Measurements from ENCODE around the gene FCAMR. TPM values are rescaled to one million over a fixed set of nuclear protein-coding genes. Genes with fewer than 3 reads are reported as not detected.
A peak's percentile ranks its signal among the peaks of the same experiment; 100 is the strongest.

Gene FCAMR
- total RNA-seq, 1 experiment from 2014 or later, result not detected

GRCh38 chr1:206985162-206985749 is 15.0 kb upstream of the FCAMR start:
- H3K4me1 ChIP-seq (ENCODE audit: insufficient read depth, low read length, poor library complexity, severe bottlenecking), result no peaks in the 10 kb centered on the region

GRCh38 chr1:206982216-206982615 is 12.0 kb upstream of the FCAMR start:
- POLR2A ChIA-PET (ENCODE audit: low non-redundant PET), result no interaction called here
- no peaks in the 10 kb centered on the region for H3K4me1 ChIP-seq (ENCODE audit: insufficient read depth, low read length, poor library complexity, severe bottlenecking)
- no peak overlapping the region for H3K27ac ChIP-seq (ENCODE audit: low read depth, low read length, poor library complexity, severe bottlenecking)
- TF ChIP-seq CTCF (conservative IDR thresholded peaks at IDR 0.05; ENCODE audit: low read depth, low read length), result peak; percentile 56
- no peak for TF ChIP-seq EZH2 (IDR thresholded peaks at IDR 0.05; ENCODE audit: borderline replicate concordance, low read depth, low read length, poor library complexity, severe bottlenecking)
- CTCF ChIA-PET, result interaction anchor here (1.0 to 1.2 kb wide), 2 partner anchors 70 to 503 kb away, joined by 3 to 4 read pairs; no protein-coding TSS in a partner anchor
- peak; percentile 31 for DNase-seq (ENCODE audit: low spot score)
- H3K4me3 ChIP-seq (ENCODE audit: low read depth, low read length, poor library complexity, severe bottlenecking), result no peak overlapping the region
- no TSS peak for BruUV-seq (replicated peaks)
- intact Hi-C loops (cut with micrococcal nuclease; ENCODE audit: unreplicated experiment), result loop anchor here (10.0 kb wide), 2 partner anchors 347 to 507 kb away; partner anchors contain the start of genes DYRK3 and IKBKE
- no peaks in the 10 kb centered on the region for H3K36me3 ChIP-seq (ENCODE audit: insufficient read depth, low read length, poor library complexity, severe bottlenecking)
- H3K27me3 ChIP-seq (replicated peaks; ENCODE audit: insufficient read depth, low read depth, low read length, poor library complexity), result peaks cover 53% of the 10 kb centered on the region
- no peaks in the 10 kb centered on the region for H3K9me3 ChIP-seq (ENCODE audit: low read depth, low read length, poor library complexity, severe bottlenecking)

More at GRCh38 chr1:206985162-206985749, 15.0 kb upstream of the FCAMR start:
- no peak for DNase-seq (ENCODE audit: low spot score)
- no peak overlapping the region for H3K4me3 ChIP-seq (ENCODE audit: low read depth, low read length, poor library complexity, severe bottlenecking)
- intact Hi-C loops (cut with micrococcal nuclease; ENCODE audit: unreplicated experiment), result loop anchor here (10.0 kb wide), 2 partner anchors 350 to 510 kb away; partner anchors contain the start of genes DYRK3 and IKBKE
- TF ChIP-seq CTCF (conservative IDR thresholded peaks at IDR 0.05; ENCODE audit: low read depth, low read length) (no peak), EZH2 (IDR thresholded peaks at IDR 0.05; ENCODE audit: borderline replicate concordance, low read depth, low read length, poor library complexity, severe bottlenecking) (no peak)
- H3K27me3 ChIP-seq (replicated peaks; ENCODE audit: insufficient read depth, low read depth, low read length, poor library complexity), result peaks cover 65% of the 10 kb centered on the region
- ChIA-PET CTCF (no interaction called here), POLR2A (ENCODE audit: low non-redundant PET) (no interaction called here)
- no peak overlapping the region for H3K27ac ChIP-seq (ENCODE audit: low read depth, low read length, poor library complexity, severe bottlenecking)
- H3K9me3 ChIP-seq (ENCODE audit: low read depth, low read length, poor library complexity, severe bottlenecking), result no peaks in the 10 kb centered on the region
- H3K36me3 ChIP-seq (ENCODE audit: insufficient read depth, low read length, poor library complexity, severe bottlenecking), result no peaks in the 10 kb centered on the region
- BruUV-seq (replicated peaks), result no TSS peak

GRCh38 chr1:206979379-206980043 is 9.3 kb upstream of the FCAMR start:
- H3K4me3 ChIP-seq (ENCODE audit: low read depth, low read length, poor library complexity, severe bottlenecking), result no peak overlapping the region
- POLR2A ChIA-PET (ENCODE audit: low non-redundant PET), result no interaction called here
- peak; percentile 59 for TF ChIP-seq CTCF (conservative IDR thresholded peaks at IDR 0.05; ENCODE audit: low read depth, low read length)
- no peak for TF ChIP-seq EZH2 (IDR thresholded peaks at IDR 0.05; ENCODE audit: borderline replicate concordance, low read depth, low read length, poor library complexity, severe bottlenecking)
- DNase-seq (ENCODE audit: low spot score), result peak; percentile 9
- no peaks in the 10 kb centered on the region for H3K36me3 ChIP-seq (ENCODE audit: insufficient read depth, low read length, poor library complexity, severe bottlenecking)
- CTCF ChIA-PET, result no interaction called here
- peaks cover 28% of the 10 kb centered on the region for H3K27me3 ChIP-seq (replicated peaks; ENCODE audit: insufficient read depth, low read depth, low read length, poor library complexity)
- no peaks in the 10 kb centered on the region for H3K9me3 ChIP-seq (ENCODE audit: low read depth, low read length, poor library complexity, severe bottlenecking)
- intact Hi-C loops (cut with micrococcal nuclease; ENCODE audit: unreplicated experiment), result loop anchor here (10.0 kb wide), 2 partner anchors 345 to 505 kb away; partner anchors contain the start of genes DYRK3 and IKBKE
- H3K27ac ChIP-seq (ENCODE audit: low read depth, low read length, poor library complexity, severe bottlenecking), result no peak overlapping the region
- BruUV-seq (replicated peaks), result no TSS peak
- H3K4me1 ChIP-seq (ENCODE audit: insufficient read depth, low read length, poor library complexity, severe bottlenecking), result no peaks in the 10 kb centered on the region

Measured in A673 (cell line).